Measurements from ENCODE around the gene RTRAF.

The RTRAF gene

DNA sequence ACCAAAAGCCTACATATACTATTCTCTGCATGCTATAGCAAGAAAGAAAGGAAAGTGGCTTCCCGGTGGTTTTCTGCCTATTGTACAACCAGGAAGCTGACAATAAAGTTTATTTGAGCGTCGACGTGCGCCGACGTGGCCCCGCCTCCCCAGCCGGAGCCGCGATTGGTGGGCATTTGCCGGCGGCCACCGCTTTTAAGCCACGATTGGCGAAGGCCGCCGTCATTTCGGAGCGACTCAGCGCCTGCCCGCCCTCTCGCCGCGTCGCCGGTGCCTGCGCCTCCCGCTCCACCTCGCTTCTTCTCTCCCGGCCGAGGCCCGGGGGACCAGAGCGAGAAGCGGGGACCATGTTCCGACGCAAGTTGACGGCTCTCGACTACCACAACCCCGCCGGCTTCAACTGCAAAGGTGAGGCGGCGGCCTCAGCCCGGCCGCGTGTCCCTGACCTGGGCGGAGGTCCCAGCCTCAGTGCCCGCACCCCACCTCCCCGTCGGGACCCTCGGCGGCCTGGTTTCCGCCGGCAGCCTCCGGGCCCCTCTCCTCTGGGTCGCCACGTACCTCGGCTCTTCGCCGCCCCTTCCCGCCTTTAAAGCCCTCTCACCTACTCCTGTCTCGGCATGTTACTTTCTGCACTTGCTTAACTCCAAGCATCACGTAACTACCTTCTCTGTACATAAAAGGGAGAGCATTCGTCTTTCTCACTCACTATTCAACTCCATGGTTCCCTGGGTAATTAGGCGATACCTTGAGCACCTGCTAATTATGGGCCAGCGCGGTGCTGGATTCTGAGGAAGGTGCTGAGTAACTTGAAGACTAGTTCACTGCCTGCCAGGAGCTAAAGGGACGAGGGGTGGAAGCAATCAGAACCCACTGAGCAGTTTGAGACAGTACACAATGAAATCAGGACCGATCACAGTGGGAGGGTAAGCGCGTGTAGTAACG is at the start of gene RTRAF:
Gene RTRAF (plus strand): TSS at position 254 of the 942 bp plus-strand sequence. CDS start 94 bp downstream, at position 348.
- DNase-seq = peak; percentile 87

DNA sequence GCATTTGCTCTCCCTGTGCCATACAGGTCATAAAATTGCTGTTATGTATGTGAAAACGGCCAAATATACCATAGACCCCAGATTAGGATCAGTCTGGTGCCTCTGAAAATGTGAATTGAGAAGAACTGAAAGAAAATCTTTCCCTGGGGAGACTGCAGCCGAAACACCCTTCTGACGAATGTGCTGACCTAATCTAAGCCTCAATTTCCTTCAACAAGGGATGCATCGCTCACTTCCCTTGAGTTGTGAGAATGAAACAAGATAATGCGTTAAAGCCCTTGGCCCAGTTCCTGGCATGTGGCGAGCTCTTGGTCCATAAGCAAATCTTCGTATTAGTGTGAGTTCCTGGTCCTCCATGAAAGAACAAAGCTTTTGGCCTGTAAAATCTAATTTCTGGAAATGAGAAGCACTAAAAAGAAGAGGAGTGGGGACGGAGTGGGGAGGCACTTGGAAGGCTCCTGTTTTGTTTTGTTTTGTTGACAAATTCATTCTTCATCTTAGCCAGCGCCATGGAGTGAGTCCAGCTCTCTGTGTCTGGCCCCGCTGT is 49.5 kb upstream of the RTRAF start:
- no peak for DNase-seq

DNA sequence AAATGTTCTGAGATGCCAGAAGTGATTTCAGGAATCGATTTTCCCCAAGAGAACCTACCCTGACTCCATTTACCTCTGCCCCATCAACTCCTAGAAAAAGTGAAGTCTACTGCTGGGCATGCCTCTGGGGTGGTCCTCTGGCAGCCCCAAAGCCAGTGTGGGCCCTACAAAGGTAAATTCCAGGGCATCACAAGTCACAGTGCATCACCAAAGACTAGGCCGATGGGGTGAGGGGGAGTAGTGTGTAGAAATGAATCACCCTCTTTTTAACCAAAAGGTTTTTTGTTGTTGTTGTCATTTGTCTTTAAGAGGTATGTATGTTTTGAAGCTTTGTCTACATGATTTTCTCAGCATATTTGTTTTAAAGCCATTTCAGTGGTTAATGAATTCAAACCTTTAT is 46.4 kb upstream of the RTRAF start:
- no peak for DNase-seq

DNA sequence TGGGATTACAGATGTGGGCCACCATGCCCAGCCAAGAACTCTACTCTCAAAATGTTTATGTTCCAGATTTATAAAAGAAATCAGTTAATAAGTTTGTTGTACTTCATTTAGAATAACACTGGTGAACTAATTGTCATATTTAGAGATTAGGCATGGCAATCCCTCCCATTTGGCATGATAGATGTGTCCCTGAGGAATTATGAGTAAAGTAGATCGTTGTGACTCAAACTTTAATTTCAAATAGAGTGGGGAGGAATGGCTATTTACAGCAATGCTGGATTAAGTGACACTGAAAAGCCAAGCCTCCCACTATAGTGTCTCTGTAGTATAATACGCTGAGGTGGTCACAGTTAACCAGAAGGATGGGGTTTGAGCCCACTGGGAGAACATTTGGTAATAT is 39.3 kb upstream of the RTRAF start:
- DNase-seq = no peak

DNA sequence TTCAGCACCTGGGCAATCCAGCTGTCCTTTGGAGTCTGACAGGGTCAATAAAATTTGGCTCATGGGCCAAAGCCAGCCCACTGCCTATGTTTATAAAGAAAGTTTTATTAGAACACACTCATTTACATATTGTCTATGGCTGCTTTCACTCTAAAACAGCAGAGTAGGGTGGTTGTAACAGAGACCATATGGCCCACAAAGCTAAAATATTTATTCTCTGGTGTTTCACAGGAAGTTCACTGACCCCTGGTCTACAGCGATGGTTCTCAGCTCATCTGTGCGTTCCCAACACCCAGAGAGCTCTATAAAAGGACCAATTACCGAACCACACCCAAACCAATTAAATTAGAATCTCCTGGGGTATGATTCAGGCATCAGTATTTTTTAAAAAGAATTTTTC is 37.7 kb upstream of the RTRAF start:
- DNase-seq = no peak

DNA sequence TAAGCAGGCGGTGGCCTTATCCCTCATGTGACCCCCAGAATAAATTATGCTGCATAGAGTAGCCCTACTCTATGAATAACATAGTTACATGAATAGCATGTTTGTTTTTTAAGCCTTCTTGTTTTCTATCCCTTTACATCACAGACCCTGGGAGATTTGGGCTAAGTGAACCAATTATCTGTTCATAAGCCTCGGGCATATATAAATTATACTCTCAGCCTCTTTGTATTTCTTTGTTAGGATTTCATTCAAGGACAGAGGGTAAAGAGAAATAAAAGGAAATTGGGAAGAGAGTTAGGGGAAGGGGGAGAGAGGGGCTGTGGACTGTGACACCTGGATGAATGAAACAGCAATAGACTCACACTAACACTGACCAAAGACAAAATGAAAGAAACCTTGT is 35.3 kb upstream of the RTRAF start:
- DNase-seq = no peak

DNA sequence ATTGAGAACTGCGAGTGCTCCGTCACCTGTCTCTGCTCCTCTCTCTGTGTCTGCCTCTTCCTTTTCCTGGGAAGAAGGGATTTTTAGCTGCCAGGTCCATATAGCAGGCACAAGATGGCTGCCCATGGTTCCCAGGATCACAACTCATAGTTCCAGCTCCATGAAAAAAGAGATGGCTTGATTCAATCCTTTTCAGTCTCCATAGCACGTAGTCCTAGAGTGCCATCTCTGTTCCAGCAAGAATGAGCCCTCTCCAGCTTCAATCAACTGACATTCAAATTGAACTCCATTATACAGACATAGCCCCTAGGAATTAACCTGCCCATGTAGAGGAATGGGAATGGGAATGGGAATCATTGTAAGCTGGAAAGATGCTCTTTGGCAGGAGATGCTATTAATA is 34.7 kb upstream of the RTRAF start:
- DNase-seq = no peak

DNA sequence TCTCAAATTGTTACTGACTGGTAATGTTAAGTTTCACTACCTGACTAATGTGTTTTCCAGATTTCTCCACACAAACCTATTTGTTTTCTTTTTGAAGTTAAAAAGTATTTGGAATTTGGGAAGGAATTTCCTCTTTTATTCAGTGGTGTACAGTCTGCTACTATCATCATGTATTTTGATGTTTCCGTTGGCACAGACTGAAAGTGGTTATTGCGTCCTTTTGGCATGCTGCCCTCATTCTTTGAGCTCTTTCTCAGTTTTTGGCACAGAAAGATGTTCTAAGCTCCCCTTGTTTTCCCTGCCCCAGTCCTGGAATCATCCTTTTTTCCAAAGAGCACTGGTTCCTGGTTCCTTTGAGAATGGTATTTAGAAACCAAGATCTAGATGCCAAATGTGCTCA is 31.4 kb upstream of the RTRAF start:
- no peak for DNase-seq

DNA sequence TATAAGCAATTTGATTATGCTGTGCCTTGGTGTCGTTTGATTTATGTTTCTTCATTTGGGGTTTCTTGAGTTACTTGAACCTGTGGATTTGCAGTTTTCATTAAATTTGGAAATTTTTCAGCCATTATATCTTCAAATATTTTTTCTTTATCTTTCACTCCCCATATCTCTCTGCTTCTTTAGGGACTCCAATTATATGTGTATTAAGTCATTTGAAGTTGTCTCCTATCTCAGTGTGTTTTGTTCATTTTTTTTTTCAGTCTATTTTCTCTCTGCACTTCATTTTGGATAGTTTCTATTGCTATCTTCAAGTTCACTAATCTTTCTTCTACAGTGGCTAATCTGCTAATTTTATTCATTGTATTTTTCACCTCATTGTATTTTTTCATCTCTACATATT is 29.4 kb upstream of the RTRAF start:
- DNase-seq = no peak

DNA sequence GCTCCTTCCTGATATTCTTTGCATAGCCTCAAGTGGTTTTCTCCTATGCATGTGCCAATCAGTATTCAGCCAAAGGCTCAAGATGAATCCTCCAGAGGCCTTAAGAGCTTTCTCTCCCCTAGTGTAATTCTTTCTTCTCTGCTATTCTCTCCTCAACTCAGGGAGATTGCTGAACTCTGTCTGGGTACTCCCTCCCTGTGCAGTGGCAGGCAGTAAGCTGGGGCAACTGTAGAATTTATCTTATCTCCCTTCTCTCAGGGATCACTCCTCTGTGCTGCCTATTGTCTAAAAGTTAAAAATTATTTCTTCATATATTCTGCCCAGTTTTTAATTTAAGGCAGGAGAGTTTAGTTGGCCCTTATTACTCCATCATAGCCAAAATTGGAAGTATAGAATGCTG is 28.5 kb upstream of the RTRAF start:
- no peak for DNase-seq

DNA sequence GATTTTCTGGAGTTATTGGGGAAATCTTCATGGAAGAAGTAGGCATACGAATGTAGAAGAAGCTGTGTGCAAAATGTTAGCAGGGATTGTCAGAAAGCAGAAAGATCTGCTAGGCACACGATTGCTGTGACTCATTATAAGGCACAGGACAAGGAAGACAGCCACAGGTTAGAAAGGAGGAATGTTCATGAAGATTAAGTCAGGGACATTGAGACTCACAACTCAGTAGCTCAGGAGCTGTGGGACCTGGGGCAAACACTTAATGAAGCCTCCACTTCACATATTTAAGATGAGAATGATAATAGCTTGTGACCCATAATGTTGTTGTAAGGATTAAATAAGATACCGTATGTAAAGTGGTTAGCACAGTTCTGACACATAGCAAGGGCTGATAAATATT is 26.6 kb upstream of the RTRAF start:
- DNase-seq = no peak

DNA sequence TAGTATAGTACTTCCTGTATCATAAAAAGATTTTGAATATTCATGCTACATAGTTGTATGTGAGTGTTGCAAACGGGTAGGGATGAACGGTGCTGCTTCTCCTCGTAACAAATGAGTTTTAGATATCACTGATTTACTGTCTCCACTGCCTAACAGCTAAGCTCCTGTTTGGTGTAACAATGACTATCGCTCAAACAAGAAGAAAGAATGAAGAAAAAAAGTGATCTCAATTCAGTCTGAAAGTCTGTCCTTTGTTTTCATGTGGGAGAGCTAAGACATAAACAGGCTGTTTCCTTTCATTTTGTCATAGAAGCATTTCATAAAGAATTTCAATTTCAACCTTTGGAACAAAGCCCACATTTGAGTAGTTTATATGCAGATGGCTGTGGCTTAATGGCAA is 26.1 kb upstream of the RTRAF start:
- DNase-seq = no peak

DNA sequence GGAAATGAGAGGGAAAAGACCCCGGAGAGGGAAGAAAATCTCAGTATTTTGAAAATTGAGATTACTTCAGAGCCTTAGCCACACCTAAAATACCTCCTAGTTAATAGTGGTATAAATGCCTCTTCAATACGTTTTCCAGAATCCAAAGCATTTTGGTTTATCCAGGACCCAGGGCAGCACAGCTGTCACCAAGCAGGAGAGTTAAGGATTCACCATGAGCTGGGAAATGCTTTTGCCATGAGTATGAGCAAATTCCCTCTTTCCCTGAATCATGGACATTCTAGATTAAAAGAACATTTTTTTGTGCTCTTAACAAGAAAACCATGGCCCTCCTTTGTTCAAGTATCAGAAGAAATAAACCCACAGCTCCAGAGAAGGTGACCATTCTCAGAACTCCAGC is 21.8 kb upstream of the RTRAF start:
- DNase-seq = no peak

DNA sequence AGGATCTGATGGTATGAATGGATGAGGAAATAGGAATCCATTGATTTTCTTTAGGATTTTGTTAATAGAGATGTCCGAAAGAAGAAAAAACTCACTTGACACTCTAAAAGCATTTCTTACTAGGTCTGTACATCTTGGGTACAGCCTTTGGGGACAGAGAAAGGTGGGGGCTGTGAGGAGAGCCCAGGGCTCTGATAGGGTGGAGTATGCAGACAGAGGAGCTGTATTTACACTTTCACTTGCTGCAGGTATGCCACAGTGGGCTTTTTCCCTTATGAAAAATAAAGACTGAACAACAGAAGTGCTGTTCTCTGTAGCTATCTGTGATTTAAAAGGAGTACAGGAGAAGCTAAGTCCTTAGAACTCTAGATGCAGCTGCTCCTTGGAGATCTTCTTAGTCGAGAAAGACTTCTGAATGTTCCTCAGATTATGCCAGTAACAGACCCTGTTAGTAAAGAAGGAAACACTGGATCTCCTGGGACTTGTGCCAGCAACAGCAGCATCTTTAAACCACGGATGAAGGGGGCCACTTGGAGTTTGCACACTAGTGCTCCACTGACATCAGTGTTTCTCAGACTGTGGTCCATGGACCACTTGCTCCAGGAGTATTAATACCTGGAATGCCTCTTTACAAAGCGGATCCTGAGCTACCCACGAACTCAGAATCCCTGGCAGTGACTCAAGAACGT is 19.4 kb upstream of the RTRAF start:
- DNase-seq = no peak

DNA sequence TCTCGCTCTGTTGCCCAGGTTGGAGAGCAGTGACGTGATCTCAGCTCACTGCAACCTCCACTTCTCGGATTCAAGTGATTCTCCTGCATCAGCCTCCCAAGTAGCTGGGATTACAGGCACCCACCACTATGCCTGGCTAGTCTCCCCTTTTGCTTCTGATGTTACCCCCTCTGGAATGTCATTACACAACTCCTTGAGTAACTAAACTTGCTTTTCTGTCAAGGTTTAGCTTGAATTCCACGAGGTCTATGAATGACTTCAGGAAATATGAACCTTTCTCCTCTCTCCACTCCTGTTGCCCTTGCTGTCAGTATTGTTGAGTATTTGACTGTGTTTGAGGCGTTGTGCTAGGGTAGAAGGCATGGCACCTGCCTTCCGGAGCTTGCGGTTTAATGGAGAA is 16.8 kb upstream of the RTRAF start:
- no peak for DNase-seq

DNA sequence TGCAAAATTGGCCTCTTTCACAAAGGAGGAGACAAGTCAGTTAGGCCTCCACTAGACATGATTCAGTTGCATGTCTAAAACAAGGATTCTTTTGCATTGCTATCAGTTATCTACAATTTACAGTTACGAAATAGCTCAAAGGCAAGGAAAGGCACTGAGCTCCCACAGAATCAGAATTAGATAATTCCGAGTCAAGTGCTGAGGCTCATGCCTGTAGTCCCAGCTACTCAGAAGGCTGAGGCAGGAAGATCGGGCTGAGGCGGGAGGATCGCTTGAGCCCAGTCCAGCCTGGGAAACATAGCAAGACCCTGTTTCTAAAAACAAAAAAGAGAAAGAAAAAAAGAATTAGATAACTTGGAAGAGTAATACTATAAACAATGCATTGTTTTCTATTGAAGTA is 12.3 kb upstream of the RTRAF start:
- no peak for DNase-seq

DNA sequence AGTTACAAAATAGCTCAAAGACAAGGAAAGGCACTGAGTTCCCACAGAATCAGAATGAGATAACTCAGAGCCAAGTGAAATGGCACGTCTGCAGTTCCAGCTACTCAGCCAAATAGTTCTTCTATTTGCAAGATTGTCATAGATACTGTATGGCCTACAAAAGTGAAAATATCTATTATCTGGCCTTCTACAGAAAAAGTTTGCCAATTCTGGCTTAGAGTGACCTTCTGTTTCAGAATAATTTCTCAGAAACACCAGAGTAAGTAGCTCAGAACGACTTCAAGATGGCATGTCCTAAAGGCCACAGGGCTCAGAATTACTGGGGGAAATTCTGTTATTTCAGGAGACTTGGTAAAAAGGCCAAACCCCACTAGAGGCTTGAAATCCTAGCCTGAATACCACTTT is 10.7 kb upstream of the RTRAF start:
- no peak for DNase-seq

DNA sequence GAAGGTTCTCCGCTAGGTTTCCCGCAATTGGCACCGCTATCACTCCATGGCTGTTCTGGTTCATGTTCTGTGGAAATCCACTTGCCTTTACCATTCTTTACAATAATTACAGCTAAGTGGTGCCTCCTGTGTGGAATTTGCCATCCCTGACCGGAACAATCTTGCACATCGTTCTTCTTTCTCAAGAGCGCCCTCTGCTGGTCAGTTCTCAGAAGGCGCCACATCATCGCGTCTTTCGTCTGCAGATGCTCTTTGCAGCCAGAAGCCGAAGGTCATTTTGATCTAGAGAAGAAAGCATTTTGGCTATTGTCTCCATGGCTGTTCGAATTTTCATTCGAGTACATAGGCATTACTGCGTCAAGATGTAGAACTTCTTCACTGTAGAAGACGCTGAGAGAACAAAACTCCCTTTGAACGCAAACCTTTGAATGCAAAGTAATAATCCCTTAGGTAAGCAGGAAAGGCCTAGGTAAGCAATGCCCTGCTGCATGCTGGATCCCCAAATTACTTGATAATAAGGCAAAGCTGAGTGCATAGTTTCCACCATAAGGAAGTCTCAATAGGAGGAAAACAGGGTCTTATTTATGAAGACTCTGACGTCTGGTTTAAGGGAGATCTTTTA is 10.1 kb upstream of the RTRAF start:
- peak; percentile 57 for DNase-seq

DNA sequence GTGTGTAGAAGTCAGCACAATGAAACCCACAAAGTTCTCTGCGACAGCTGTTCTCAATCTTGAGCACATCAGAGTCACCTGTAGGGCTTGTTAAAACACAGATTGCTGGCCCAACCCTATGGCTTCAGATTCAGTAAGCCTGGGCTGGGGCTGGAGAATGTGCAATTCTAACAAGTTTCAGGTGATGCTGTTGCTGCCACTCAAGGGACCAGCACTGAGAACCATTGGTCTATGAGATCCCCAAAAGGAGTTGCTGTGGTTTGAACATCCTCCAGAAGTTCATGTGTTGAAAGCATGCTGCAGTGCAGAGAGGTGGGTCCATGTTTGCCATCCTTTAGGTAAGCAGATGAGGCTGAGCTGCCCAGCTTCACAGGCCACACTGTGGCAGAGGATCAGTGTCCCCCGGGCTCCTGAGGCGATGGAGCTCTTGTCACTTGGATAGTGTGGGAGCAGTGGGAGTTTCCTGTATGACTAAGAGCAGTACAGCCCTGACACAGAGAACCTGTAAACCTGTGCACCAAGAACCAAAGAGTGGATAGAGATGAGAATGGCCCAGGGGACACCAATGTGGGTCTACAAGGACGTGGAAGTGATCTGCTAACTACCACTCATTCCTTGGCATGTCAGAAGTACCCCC is 8.0 kb upstream of the RTRAF start:
- no peak for DNase-seq

DNA sequence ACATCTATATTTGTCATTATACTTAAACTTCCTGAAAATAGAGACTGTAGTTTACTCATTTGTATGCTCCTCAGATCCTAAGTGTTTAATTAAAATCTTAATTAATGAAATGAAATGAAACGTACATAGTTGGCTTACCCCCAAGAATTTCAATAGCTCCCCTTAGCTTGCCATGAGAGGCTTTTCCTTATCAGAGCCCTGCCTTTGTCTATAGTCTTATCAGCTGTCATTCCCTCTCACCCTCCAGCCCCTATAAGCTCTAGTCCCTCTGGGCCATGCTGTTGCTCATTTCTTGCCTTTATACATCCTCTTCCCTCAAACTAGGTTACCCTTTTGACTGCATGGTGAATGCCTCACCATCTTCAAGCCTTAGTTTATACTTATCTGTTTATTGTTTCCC is 1.1 kb upstream of the RTRAF start:
- DNase-seq = no peak

DNA sequence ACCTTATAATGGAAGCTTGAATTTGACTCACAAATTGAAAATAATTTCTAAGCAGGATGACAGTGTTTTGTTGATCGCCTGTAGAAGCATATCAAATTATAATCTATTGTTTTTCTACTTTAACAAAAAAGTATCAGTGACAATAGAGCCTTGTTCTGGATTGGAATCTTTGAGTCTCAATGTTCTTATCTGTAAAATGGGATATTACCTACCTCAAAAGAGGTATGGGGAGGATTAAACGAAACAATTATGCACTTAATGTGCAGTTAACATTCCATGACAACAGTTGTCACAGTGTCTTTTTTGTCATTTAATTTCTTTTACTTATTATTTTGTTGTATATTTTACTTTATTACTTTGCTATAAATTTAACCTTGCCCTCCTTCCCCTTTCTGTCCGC is 1.1 kb downstream of the RTRAF start:
- no peak for DNase-seq

DNA sequence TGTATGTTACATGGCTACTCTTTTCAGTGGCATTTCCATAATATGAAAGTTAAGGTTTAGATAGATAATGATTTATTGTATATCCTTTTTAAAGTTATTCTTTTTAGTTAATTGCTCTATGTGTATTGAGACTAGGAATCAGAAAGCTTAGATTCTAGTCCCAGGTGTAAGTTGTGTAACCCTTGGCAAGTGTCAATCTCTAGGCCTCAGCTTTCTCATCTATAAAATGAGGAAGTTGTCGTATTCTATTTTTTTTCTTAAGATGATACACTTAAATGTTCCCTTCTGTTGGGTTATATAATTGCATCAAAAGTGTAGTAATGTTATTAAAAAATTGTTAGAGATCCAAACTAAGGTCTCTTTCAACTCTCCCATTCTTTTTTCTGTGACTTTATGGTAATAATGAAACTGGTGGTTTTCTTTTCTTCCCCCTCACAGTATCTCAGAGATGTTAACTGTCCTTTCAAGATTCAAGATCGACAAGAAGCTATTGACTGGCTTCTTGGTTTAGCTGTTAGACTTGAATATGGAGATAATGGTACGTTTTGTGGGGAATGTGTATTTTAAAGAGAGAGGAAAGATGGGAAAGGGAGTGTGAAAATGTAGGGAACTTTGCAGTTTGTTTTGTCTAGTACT is 4.1 kb downstream of the RTRAF start:
- no peak for DNase-seq
